GM21381 (cell line): ENCODE data around the gene UQCC5.

Experiments
- ATAC-seq: cut with Tn5 transposase; IDR thresholded peaks from one replicate; pipeline ENCODE4 v1.9.1; 2021; ENCODE audit warnings: mild to moderate bottlenecking, moderate library complexity; ENCODE audit not compliant: unreplicated experiment

UQCC5 gene

DNA sequence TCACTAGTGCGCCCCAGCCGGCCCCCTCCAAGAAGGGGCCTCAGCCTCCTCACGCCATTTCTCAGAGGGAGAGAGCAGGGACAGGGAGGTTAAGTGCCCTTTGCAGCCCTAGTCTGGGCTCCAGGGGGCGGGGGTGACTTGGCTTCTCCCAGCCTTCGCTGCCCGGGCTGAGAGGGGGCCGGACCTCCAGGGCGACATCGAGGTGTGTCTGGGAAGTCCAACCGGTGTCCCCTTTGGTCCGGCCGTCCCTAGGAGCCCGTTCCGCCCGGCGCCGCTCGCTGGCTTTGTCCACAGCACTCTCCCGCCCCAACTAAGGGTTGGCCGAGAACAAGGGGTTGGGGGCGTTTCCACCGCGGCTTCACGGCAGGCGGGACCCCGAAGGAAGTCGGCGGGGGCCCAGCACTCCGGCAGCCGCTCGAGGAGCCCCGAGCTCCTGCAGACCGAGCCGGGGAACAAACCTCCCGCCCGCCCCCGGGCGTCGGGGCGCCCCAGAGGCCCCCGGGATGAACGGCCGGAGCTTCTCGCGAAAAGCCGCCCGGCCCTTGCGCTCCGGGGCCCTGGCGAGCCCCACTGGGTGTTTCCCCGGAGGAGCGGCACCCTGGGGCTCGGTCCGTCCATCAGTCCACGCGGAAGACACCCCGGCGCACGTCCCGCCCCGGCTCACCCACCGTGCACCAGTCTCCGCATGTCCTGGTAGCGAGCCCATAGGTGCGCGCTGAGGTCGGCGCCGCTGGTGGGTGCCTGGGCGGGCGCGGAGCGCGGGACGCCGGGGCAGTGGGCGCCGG lies 3.4 kb upstream of the UQCC5 start:
- ATAC-seq = no peak

DNA sequence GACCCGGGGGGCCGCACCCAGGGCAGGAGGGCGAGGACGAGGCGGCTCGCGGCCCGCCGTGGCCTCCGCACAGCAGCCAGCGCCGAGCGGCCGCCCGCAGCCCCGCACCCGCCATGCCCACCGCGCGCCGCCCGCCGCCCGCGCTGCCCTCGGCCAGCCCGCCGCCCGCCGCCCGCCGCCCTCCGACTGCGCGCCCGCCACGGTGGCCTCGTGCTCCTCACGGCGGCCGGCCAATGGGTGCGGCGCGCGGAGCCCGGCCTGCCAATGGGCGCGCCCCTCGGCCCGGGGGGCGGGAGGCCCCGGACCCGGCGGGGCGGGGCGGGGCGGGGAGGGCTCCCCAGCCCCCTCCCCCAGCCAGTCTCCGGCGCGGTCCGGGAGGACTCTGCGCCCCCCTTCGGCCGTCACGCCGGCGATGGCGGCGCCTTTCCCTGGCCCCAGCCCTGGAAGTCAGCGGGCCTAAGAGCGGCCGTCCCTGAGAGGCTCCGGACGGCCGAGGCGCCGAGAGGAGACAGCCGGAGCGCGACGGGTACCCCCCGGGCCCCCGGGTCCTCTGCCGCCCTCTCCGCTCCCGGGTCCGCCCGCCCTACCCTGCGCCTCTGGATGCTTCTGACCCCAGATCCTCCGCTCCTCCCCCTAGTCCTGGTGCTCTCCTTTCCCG lies 2.7 kb upstream of the UQCC5 start, which contains the start of gene NT5DC2:
Gene NT5DC2 (minus strand): TSS at position 235 of the 658 bp plus-strand sequence. CDS start 120 bp downstream, at position 115.
- ATAC-seq = peak; percentile 32

- no peak for ATAC-seq
These were observed 1.9 kb upstream of the UQCC5 start for GRCh38 chr3:52534281-52535183.

GRCh38 chr3:52535411-52536111 lies 844 bp upstream of the UQCC5 start:
- no peak for ATAC-seq

DNA sequence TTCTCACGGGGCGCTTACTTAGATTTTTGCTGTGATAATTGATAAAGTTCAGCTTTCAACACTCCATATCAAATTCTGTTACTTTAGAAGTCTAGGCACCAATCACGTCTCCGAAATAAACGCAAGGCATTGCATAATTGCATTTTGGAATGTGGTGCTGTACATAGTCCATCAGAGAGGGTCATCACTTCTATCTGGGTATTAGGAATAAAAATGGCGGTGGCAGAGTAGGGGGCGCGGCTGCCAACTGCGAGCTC lies 365 bp upstream of the UQCC5 start:
- no peak for ATAC-seq

DNA sequence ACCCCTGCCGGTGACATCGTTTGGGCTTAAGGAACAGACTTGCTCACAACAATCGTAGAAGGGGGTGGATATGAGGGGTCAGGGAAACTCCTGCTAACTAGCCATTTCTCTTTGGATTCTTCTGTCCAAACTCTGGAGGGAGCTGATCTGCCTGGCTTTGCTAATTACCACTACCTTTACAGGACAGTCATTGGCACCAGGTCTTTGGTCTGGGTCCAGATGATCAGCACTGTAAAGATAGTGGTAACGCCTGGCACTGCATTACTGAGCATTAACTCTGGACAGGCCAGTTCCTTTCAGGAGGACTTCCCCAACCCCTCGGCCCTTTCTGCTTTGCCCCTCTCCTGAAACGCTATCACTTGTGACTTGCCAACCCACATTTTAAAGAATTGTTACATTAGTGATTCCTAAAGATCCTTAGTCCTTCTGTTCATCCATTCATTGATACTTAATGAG lies 788 bp downstream of the UQCC5 start:
- no peak for ATAC-seq

DNA sequence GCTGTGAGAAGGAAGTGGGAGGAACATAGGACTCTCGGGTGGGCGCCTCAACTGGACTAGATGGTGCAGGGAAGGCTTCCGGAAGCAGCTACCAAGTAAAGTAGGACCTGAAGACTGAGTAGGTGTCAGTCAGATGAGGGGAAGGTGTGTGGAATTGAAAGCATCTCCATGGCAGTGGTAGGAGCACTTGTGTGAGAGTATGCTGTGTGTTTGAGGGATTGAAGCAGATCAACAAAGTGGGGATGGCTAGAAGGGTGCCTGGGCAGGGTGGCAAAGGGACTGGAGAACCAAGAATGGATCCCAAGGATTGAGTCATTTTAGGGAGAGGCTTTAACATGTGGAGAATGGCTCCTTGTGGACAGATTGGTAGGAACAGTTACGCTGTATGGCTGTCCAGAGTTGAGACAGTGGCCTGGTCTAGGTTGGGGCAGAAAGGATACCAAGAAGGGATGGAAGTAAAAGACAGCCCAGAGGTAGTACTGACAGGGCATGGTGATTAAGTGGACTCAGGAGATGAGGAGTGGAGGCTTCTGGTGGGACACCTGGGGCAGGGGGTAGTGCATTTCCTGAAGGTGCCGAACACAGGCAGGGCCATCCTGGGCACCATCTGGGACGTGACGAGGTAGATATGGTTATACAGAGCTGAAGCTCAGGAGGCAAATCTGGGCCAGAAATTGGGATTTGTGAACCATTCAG lies 1.5 kb downstream of the UQCC5 start:
- ATAC-seq = no peak

GRCh38 chr3:52539010-52539653 lies 2.7 kb downstream of the UQCC5 start:
- ATAC-seq = no peak

DNA sequence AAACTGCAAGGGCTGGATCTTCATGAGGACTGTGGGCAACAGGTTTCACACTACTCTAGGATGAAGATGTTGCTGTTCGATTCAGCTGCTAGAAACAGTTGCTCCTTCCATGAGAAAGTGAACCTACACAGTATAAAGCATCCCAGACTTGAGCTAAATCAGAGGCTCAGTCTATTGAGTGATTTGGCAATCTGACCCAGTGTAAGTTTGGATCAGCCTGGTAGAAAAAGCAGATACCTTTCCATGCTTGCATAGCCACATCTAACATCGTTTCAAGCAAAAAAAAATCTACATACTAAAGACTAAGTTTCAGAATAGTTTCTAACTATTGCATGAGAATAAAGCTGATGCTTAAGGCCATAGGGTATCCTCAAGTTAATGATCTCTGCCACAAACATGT lies 4.6 kb downstream of the UQCC5 start:
- no peak for ATAC-seq

- no peak for ATAC-seq
These were observed 8.5 kb downstream of the UQCC5 start for GRCh38 chr3:52544937-52545336.

DNA sequence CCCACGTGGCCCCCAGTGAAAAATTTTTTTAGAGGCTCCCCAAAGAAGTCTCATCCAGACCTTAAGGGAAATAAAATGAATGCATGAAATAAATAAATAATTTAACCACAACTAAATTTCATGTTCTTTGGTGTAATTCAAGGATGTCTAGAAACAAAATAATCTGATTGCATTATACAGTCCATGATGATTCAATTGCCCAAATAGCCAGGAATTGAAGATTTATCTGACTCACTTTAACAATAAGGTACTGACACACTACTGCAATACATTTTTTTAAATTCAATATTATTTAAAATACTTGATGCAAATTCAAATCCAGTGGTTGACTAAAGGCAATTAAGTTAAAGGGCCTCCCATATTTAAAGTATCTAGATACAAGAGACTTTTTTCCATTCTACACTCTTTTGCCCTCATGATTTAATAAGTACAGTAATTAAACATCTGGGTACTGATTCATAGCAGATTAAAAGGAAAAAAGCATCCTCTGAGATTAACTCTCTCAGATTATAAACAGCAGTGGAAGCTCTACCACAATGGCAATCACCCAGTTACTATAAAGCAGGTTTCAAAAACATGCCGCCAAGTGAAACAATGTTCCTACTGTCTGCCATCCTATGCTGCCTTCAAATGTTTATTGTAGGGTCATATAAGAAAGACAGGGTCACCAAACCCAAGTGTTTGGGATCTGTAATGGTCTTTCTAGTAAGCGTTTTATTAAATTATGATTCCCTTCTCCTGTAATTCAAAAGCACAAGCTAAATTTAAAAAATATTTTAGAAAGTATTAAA lies 9.9 kb downstream of the UQCC5 start:
- no peak for ATAC-seq

- ATAC-seq = no peak
These were observed 10.7 kb downstream of the UQCC5 start for GRCh38 chr3:52547143-52547542.

- ATAC-seq = no peak
These were observed 14.7 kb downstream of the UQCC5 start for GRCh38 chr3:52551118-52551517.

- ATAC-seq = no peak
These were observed 15.7 kb downstream of the UQCC5 start for GRCh38 chr3:52552089-52552488.

- no peak for ATAC-seq
These were observed 17.8 kb downstream of the UQCC5 start for GRCh38 chr3:52554026-52554755.

DNA sequence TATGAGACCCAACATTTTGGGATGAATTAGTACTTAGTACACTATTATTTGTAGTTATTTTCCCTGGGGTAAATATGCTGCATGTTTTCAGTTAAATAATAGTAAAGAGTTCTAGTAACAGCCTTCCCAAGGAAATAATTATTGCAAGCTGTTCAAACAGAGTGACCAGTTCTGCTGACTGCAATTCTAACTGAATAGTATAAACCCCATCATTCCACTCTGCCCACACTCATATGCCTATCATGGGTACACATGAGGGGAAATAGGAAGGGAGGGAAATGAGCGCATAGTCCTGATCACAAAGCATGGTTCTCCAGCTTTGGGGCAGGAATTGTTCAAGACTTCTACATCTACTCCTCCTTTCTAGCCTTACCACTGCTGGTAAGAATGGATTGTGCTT lies 18.7 kb downstream of the UQCC5 start:
- no peak for ATAC-seq

DNA sequence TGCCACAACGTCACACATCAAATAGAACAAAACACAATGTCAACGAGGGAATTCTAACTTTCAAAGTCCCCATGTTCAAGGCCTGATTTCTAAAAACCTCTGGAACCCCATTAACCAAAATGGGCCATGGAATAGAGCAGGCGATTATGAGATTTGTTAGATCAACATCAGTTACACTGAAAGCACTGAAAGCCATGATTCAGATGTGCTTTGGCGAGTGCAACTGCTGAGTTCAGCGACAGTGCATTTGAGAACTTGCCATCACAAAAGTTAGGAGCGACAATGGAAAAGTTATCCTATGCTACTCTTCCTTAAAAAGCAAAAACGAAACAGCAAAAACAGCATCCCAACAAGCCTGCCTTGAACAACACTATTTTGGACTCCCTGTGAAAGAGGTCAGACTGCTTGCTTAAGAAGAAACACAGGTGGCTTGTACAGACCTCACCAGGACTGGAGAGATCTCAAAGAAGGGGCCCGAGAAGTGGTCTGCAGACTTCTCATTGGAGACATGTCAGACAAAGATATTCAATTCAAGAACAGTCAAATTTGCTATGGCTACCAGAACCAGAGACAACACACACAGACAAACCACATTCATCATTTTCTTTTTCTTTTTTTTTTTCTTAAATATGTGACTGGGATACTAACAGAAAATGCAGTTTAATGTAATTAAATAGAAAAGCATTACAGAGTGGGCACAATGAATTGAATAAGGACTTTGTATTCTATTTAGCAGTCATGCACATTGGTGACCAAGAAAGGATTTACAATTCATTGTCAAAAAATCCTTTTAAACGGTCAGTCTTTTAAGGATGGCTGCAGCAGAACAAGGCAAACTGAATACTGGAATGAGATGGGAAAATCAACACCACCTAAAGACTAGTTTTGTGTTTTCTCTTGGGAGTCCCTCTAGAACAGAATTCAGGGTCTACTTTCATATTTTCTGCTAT lies 20.9 kb downstream of the UQCC5 start:
- no peak for ATAC-seq
